HepG2 (cell line): Measurements from ENCODE around the gene HIPK2. TPM values are rescaled to one million over a fixed set of nuclear protein-coding genes. Genes with fewer than 3 reads are reported as not detected.

ENCODE experiments used
- BHLHE40 ChIP-seq: IDR thresholded peaks from 2 replicates; pipeline ENCODE4 v1.6.1; 2011; ENCODE audit warnings: low read length, improper control_type of control experiment
- CAMTA2 ChIP-seq: sonication (generic); formaldehyde crosslinking; IDR thresholded peaks from 2 replicates; pipeline ENCODE4 v1.4.0; 2020; ENCODE audit warnings: mild to moderate bottlenecking, missing genetic modification reagents, borderline replicate concordance
- EEA1 ChIP-seq: sonication (generic); formaldehyde crosslinking; IDR thresholded peaks from 2 replicates; pipeline ENCODE4 v1.5.1; 2020; ENCODE audit warnings: mild to moderate bottlenecking, missing genetic modification reagents, borderline replicate concordance
- HHEX ChIP-seq: IDR thresholded peaks from 2 replicates; pipeline ENCODE4 v1.6.1; 2016; ENCODE audit warnings: control low read depth
- HMG20A ChIP-seq: IDR thresholded peaks from 2 replicates; pipeline ENCODE4 v1.6.1; 2016; ENCODE audit warnings: borderline replicate concordance
- HMGXB4 ChIP-seq, 2 experiments: sonication (generic) in 1 of 2; formaldehyde crosslinking in 1 of 2; IDR thresholded peaks; 2 replicates each; pipeline versions ENCODE4 v1.4.0 to v1.6.1; 2018 to 2020; ENCODE audit warnings: missing genetic modification reagents in 2 of 2, borderline replicate concordance in 1 of 2, low read depth in 1 of 2, mild to moderate bottlenecking in 1 of 2, missing biosample characterization in 1 of 2
- KDM1A ChIP-seq: IDR thresholded peaks from 2 replicates; pipeline ENCODE4 v1.6.1; 2016; ENCODE audit warnings: missing compliant biosample characterization
- LRRFIP1 ChIP-seq: sonication (generic); formaldehyde crosslinking; conservative IDR thresholded peaks from 2 replicates; pipeline ENCODE4 v1.4.0; 2020; ENCODE audit warnings: missing genetic modification reagents
- RFX1 ChIP-seq: fragments of 450-650 bp; IDR thresholded peaks from 2 replicates; pipeline ENCODE4 v1.6.1; 2017
- SOX5 ChIP-seq: IDR thresholded peaks from 2 replicates; pipeline ENCODE4 v1.6.1; 2016; ENCODE audit warnings: borderline replicate concordance
- TMF1 ChIP-seq: sonication (generic); formaldehyde crosslinking; IDR thresholded peaks from 2 replicates; pipeline ENCODE4 v1.8.1; 2022; ENCODE audit warnings: low read depth, missing genetic modification reagents
- U2AF1 ChIP-seq: fragments of 200-400 bp; formaldehyde crosslinking; optimal IDR thresholded peaks from 2 replicates; pipeline ENCODE3; 2017; ENCODE audit warnings: mild to moderate bottlenecking, low read depth, low read length
- XRCC5 ChIP-seq: fragments of 200-400 bp; formaldehyde crosslinking; optimal IDR thresholded peaks from 2 replicates; pipeline ENCODE3; 2017; ENCODE audit warnings: mild to moderate bottlenecking, low read length
- ZBTB14 ChIP-seq: sonication (generic); formaldehyde crosslinking; IDR thresholded peaks from 2 replicates; pipeline ENCODE4 v1.4.0; 2020; ENCODE audit warnings: missing genetic modification reagents
- ZNF547 ChIP-seq: sonication (generic); formaldehyde crosslinking; IDR thresholded peaks from 2 replicates; pipeline ENCODE4 v1.5.1; 2020; ENCODE audit warnings: mild to moderate bottlenecking, missing genetic modification reagents
- ZNF644 ChIP-seq: IDR thresholded peaks from 2 replicates; pipeline ENCODE4 v1.6.1; 2016; ENCODE audit warnings: low read depth
- ZNF766 ChIP-seq: sonication (generic); formaldehyde crosslinking; IDR thresholded peaks from 2 replicates; pipeline ENCODE4 v1.5.0; 2020; ENCODE audit warnings: missing genetic modification reagents, borderline replicate concordance
- ZNF777 ChIP-seq: sonication (generic); formaldehyde crosslinking; IDR thresholded peaks from 2 replicates; pipeline ENCODE4 v1.4.0; 2020; ENCODE audit warnings: missing genetic modification reagents
- polyA plus RNA-seq, 8 experiments: library from polyadenylated mRNA; depleted of rRNA in 3 of 8; stranded (reverse) in 7 of 8; unstranded in 1 of 8; fragments of >200 nt; fragmentation: Illumina TruSeq in 4 of 8; extraction: Trizol in 4 of 8; gene quantifications; 2 replicates each; pipeline versions ENCODE4 v1.2.1 to v1.2.3, GENCODE V29; 2011 to 2016; ENCODE audit warnings: low read depth in 4 of 8, missing spikeins in 1 of 8, mixed read lengths in 1 of 8; ENCODE audit not compliant: insufficient read depth in 1 of 8
- total RNA-seq, 5 experiments: library from RNA; depleted of rRNA; stranded (reverse); fragments of >200 nt; fragmentation: Illumina TruSeq; extraction: Trizol; gene quantifications; 2 replicates each; pipeline ENCODE4 v1.2.3, GENCODE V29; 2016; ENCODE audit warnings: low read depth in 1 of 5
- TF ChIP-seq, protein P1 (sequence below): sonication (generic); formaldehyde crosslinking; IDR thresholded peaks from 2 replicates; pipeline ENCODE4 v1.5.1; 2020; ENCODE audit warnings: mild to moderate bottlenecking, missing genetic modification reagents, borderline replicate concordance
- TF ChIP-seq, protein P2 (sequence below): IDR thresholded peaks from 2 replicates; pipeline ENCODE4 v1.6.1; 2016; ENCODE audit warnings: missing compliant biosample characterization, missing genetic modification reagents, borderline replicate concordance

The HIPK2 gene
- total and polyA plus RNA-seq, 2 of the 13 experiments (the other 11 are each of a cell fraction or from before 2014, with no cell fraction given) = 14.4 to 20.2 TPM

GRCh38 chr7:139675127-139676125 is 102.4 kb downstream of the HIPK2 start (continued):
- TF ChIP-seq HHEX (CRISPR knock-in tag) (no peak), EEA1 (CRISPR knock-in tag) (0 out of 2 replicates have a peak, but pooled peaks have one; percentile 15), HMG20A (peak; percentile 96), XRCC5 (peak; percentile 17), ZNF766 (CRISPR knock-in tag) (no peak), HMGXB4 (CRISPR knock-in tag; IDR thresholded peaks at IDR 0.05; ENCODE audit: borderline replicate concordance in 1 of 2, low read depth in 1 of 2) (peak in 1 of 2 experiments; percentile 25; a peak in 1 of 4 replicates), ZBTB14 (no peak), LRRFIP1 (no peak), ZNF777 (CRISPR knock-in tag) (no peak), KDM1A (CRISPR knock-in tag) (0 out of 2 replicates have a peak, but pooled peaks have one; percentile 33), U2AF1 (no peak), ZNF644 (CRISPR knock-in tag) (peak; percentile 94), TMF1 (CRISPR knock-in tag) (no peak), CAMTA2 (CRISPR knock-in tag) (no peak), ZNF547 (CRISPR knock-in tag) (no peak), BHLHE40 (peak; percentile 38; the same call in 1 of the 2 replicates), SOX5 (CRISPR knock-in tag) (peak; percentile 93), RFX1 (no peak)
- TF ChIP-seq, protein P1, sequence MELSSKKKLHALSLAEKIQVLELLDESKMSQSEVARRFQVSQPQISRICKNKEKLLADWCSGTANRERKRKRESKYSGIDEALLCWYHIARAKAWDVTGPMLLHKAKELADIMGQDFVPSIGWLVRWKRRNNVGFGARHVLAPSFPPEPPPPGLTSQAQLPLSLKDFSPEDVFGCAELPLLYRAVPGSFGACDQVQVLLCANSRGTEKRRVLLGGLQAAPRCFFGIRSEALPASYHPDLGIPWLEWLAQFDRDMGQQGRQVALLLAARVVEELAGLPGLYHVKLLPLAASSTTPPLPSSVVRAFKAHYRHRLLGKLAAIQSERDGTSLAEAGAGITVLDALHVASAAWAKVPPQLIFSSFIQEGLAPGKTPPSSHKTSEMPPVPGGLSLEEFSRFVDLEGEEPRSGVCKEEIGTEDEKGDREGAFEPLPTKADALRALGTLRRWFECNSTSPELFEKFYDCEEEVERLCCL (CRISPR knock-in tag) = 0 out of 2 replicates have a peak, but pooled peaks have one; percentile 39
- TF ChIP-seq, protein P2, sequence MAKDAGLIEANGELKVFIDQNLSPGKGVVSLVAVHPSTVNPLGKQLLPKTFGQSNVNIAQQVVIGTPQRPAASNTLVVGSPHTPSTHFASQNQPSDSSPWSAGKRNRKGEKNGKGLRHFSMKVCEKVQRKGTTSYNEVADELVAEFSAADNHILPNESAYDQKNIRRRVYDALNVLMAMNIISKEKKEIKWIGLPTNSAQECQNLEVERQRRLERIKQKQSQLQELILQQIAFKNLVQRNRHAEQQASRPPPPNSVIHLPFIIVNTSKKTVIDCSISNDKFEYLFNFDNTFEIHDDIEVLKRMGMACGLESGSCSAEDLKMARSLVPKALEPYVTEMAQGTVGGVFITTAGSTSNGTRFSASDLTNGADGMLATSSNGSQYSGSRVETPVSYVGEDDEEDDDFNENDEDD = no peak
